ENCODE results near the gene CAMK1D. TPM values are rescaled to one million over a fixed set of nuclear protein-coding genes. Genes with fewer than 3 reads are reported as not detected.

The CAMK1D gene
- total RNA-seq, 2 experiments from 2014 or later: 19.0 to 25.6 TPM

- Histone ChIP-seq H3K36me3 (ENCODE audit: insufficient read depth, low read length) (no peaks in the 10 kb centered on the region), H3K4me3 (ENCODE audit: low read depth, low read length, poor library complexity, severe bottlenecking) (no peak overlapping the region), H3K4me2 (ENCODE audit: low read length) (no peak overlapping the region), H3K79me2 (ENCODE audit: insufficient read depth, low read depth, low read length) (no peaks in the 10 kb centered on the region), H3K9me3 (ENCODE audit: low read length) (no peaks in the 10 kb centered on the region), H3K27ac (ENCODE audit: low read depth, low read length, poor library complexity, severe bottlenecking) (no peak overlapping the region), H4K20me1 (ENCODE audit: insufficient read depth, low read length) (no peaks in the 10 kb centered on the region), H3K9me2 (ENCODE audit: insufficient read depth, low read length) (no peaks in the 10 kb centered on the region), H3K4me1 (ENCODE audit: insufficient read depth, low read length, poor library complexity, severe bottlenecking) (peaks cover 7% of the 10 kb centered on the region), H2AFZ (ENCODE audit: low read length) (no peak overlapping the region)
- DNase-seq (ENCODE audit: low spot score): no peak
- TF ChIP-seq CTCF (conservative IDR thresholded peaks at IDR 0.05; ENCODE audit: low read length) (no peak), EZH2phosphoT487 (IDR thresholded peaks at IDR 0.05; ENCODE audit: borderline replicate concordance, low read depth, low read length) (no peak)
- ChIA-PET CTCF (ENCODE audit: unreplicated experiment) (interaction anchor here (0.5 kb wide), 1 partner anchor 106 kb away, joined by 3 read pairs; no protein-coding TSS in a partner anchor), POLR2A (no interaction called here)
- BruUV-seq (replicated peaks): no TSS peak
- intact Hi-C loops (cut with micrococcal nuclease; ENCODE audit: unreplicated experiment): no loop called here
Observed at GRCh38 chr10:12566161-12567115, 217.1 kb downstream of the CAMK1D start.

- Histone ChIP-seq H3K9me2 (ENCODE audit: insufficient read depth, low read length) (no peaks in the 10 kb centered on the region), H3K4me2 (ENCODE audit: low read length) (no peak overlapping the region), H3K4me1 (ENCODE audit: insufficient read depth, low read length, poor library complexity, severe bottlenecking) (no peaks in the 10 kb centered on the region), H3K4me3 (ENCODE audit: low read depth, low read length, poor library complexity, severe bottlenecking) (no peak overlapping the region), H4K20me1 (ENCODE audit: insufficient read depth, low read length) (no peaks in the 10 kb centered on the region), H3K27ac (ENCODE audit: low read depth, low read length, poor library complexity, severe bottlenecking) (no peak overlapping the region), H3K79me2 (ENCODE audit: insufficient read depth, low read depth, low read length) (no peaks in the 10 kb centered on the region), H3K9me3 (ENCODE audit: low read length) (0 out of 2 replicates have a peak, but pooled peaks cover 7% of the 10 kb centered on the region), H2AFZ (ENCODE audit: low read length) (no peak overlapping the region), H3K36me3 (ENCODE audit: insufficient read depth, low read length) (no peaks in the 10 kb centered on the region)
- no peak for TF ChIP-seq EZH2phosphoT487 (IDR thresholded peaks at IDR 0.05; ENCODE audit: borderline replicate concordance, low read depth, low read length)
- TF ChIP-seq CTCF (conservative IDR thresholded peaks at IDR 0.05; ENCODE audit: low read length): no peak
- no TSS peak for BruUV-seq (replicated peaks)
- ChIA-PET POLR2A (no interaction called here), CTCF (ENCODE audit: unreplicated experiment) (no interaction called here)
- DNase-seq (ENCODE audit: low spot score): no peak
- intact Hi-C loops (cut with micrococcal nuclease; ENCODE audit: unreplicated experiment): no loop called here
Observed at GRCh38 chr10:12568391-12569009, 219.2 kb downstream of the CAMK1D start.

All from OCI-LY7 (cell line).